ENCODE data around the gene REPIN1.

REPIN1 gene

GRCh38 chr7:150420242-150420641, 51.6 kb downstream of the REPIN1 start:
- no peak for DNase-seq (ENCODE audit: low read depth in 1 of 2, low spot score in 1 of 2)

DNA sequence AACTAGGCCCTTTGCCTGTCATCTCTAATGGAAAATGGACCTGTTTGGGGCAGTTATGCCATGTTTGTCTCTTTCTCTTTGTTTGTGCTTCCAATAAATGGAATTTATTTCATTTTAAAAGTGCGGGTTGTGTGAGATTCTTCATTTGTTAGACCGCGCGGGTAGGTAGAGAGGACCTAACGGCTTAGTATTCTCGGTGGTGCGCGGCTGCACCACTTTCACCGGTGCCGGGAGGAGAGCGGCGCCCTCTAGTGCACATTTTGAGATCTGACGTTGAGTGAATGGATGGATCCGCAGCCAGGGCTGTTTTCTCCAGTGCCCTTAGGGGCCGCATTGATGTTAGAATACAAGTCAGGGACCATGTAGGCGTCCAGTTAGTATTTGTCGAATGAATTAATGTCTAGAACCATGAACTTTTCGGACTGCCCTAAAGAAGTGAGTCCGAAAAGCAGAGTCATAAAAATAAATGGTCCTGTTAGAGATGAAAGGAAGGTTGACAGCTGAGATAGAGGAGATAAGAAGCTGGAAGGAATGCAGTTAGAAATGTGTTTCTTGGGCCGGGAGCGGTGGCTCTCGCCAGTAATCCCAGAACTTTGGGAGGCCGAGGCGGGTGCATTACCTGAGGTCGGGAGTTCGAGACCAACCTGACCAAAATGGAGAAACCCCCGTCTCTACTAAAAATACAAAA, 52.5 kb downstream of the REPIN1 start:
- peak; percentile 68 to 83 for DNase-seq (ENCODE audit: low read depth in 1 of 2, low spot score in 1 of 2)

DNA sequence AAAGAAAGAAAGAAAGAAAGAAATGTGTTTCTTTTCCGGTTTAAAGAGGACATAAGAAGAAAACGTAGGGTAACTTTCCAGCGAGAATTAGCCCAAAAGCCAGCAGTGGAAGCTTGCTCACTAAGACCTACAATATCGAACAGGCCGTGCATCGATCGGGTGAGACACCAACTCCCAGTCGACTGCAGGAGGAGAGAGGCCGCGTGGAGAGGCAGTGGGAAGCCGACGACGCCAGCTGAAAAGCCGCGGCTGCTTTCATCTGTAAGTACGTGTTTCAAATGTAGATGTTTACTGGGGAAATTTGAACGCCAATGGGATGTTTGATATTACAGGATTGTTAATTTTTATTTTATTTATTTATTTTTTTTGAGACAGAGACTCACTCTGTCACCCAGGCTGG, 53.2 kb downstream of the REPIN1 start:
- no peak for DNase-seq (ENCODE audit: low read depth in 1 of 2, low spot score in 1 of 2)

Measured in activated CD4-positive, alpha-beta T cell treated with anti-CD3 and anti-CD28 coated beads, Interleukin-2, amount 50 U/mL, for 24 hours (primary cell).